ENCODE data around the gene ZNF492. TPM values are rescaled to one million over a fixed set of nuclear protein-coding genes. Genes with fewer than 3 reads are reported as not detected.

ZNF492 gene
- total RNA-seq, 1 experiment from 2014 or later = not detected

DNA sequence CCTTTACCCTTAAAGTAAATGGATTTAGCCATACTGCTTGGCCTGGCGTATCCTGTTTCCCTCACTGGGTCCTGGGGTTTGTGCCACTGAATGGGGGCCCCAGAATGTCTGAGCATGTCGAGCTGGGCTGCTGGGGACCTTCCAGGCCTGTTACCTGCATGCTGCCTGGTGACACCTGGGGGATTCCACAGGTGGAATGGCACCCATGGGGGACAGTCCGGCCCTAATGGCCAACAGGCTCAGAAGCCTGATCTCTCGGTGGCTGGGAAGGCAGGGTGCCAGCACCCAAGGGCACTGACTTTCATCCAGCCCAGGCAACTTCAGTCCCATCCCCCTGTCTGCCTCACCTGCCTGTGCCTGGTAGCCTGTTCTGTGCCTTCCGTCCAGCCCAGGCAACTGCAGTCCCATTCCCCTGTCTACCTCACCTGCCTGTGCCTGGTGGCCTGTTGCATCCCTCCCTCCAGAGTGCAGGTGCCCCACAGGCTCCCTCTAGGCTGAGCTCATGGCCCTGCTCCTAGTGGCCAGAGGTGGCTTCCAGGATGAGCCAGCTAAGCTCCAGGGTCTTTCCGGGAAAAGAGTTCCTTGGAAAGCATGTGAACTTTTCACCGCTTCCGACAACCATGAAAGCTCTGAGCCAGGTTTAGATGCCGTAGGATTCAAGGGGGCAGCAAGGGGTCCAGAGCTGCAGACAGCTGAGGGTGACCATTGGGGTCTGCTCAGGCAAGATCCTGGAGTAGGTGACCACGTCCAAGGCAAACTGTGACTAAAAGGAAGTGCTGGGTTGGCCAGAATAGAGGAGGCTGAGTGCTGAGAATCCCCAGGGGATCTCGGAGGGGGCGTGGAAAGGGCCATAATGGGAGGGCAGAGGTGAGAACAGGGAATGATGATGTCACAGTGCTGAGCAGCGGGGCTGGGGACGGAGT is 30.3 kb upstream of the ZNF492 start:
- no peak overlapping the region for H2AFZ ChIP-seq (ENCODE audit: low read length)
- Mint-ChIP-seq H3K4me3 (no peak overlapping the region; a peak in 1 of 5 replicates), H3K36me3 (ENCODE audit: insufficient read depth in 1 of 3, low read depth in 3 of 3) (peaks cover 22 to 35% (median 25%) of the 10 kb centered on the region in 3 experiments), H3K27me3 (ENCODE audit: low read depth) (peaks cover 4% of the 10 kb centered on the region), H3K4me1 (no peaks in the 10 kb centered on the region), H3K27ac (no peak overlapping the region), H3K9me3 (peaks cover 92 to 93% of the 10 kb centered on the region in 2 experiments)
- no peak for DNase-seq
- no peak overlapping the region for H3K9ac ChIP-seq (ENCODE audit: extremely low read depth, insufficient read length, low read length)
- H3K4me1 ChIP-seq (ENCODE audit: insufficient read depth, low read length) = no peaks in the 10 kb centered on the region
- no CpG with 5 or more reads among the region's 14 CpGs for WGBS (ENCODE audit: extremely low coverage, insufficient read length, low lambda C conversion rate)
- no peak for TF ChIP-seq CTCF (conservative IDR thresholded peaks at IDR 0.05)
- no peak overlapping the region for H3K4ac ChIP-seq (ENCODE audit: low read depth, low read length)
- no peak overlapping the region for H3K23ac ChIP-seq (ENCODE audit: insufficient read length, low read depth, low read length)
- no peak overlapping the region for H3K18ac ChIP-seq (ENCODE audit: insufficient read length, low read depth, low read length)
- H2BK120ac ChIP-seq (ENCODE audit: low read depth, low read length, poor library complexity, severe bottlenecking) = no peak overlapping the region
- H3T11ph ChIP-seq (ENCODE audit: low read length) = no peak overlapping the region
- no peak overlapping the region for H3K27ac ChIP-seq (ENCODE audit: insufficient read length, low read depth, low read length)
- H2AK5ac ChIP-seq (ENCODE audit: insufficient read length, low read length) = no peak overlapping the region
- no peak overlapping the region for H2BK20ac ChIP-seq (ENCODE audit: low read depth, low read length, poor library complexity, severe bottlenecking)
- no peaks in the 10 kb centered on the region for H3K79me2 ChIP-seq (ENCODE audit: insufficient read depth, low read length)
- H2BK15ac ChIP-seq (ENCODE audit: low read depth, low read length) = no peak overlapping the region
- no peak overlapping the region for H2BK12ac ChIP-seq (ENCODE audit: insufficient read length, low read depth, low read length)
- H4K91ac ChIP-seq (ENCODE audit: insufficient read length, low read depth, low read length) = no peak overlapping the region
- no peak overlapping the region for H4K8ac ChIP-seq (replicated peaks; ENCODE audit: insufficient read length, low read depth, low read length)
- no peaks in the 10 kb centered on the region for H3K23me2 ChIP-seq (ENCODE audit: insufficient read length, low read depth, low read length, poor library complexity, severe bottlenecking)
- no peaks in the 10 kb centered on the region for H3K79me1 ChIP-seq (ENCODE audit: insufficient read depth, low read depth, low read length, poor library complexity, severe bottlenecking)
- H3K9me3 ChIP-seq (ENCODE audit: control insufficient read depth, low read depth, low read length) = peaks cover 100% of the 10 kb centered on the region
- H3K14ac ChIP-seq (ENCODE audit: insufficient read depth, low read length) = no peak overlapping the region
- no peak overlapping the region for H3K4me2 ChIP-seq (ENCODE audit: insufficient read depth, insufficient read length, low read length)
- no peak overlapping the region for H3K56ac ChIP-seq (ENCODE audit: insufficient read length, low read depth, low read length)
- H4K5ac ChIP-seq (ENCODE audit: insufficient read length, low read depth, low read length) = no peak overlapping the region
- no peaks in the 10 kb centered on the region for H4K20me1 ChIP-seq (ENCODE audit: control insufficient read depth, insufficient read depth, insufficient read length)
- no peak overlapping the region for H2BK5ac ChIP-seq (ENCODE audit: insufficient read length, low read length)
- H3K27me3 ChIP-seq (ENCODE audit: insufficient read depth, low read length) = no peaks in the 10 kb centered on the region
